ENCODE data around the gene SLC37A3.
"Not testable (repeated sequence)": the region's sequence is repeated elsewhere in the genome, so short reads cannot be mapped to it uniquely, and the experiment has no call there.

SLC37A3 gene

DNA sequence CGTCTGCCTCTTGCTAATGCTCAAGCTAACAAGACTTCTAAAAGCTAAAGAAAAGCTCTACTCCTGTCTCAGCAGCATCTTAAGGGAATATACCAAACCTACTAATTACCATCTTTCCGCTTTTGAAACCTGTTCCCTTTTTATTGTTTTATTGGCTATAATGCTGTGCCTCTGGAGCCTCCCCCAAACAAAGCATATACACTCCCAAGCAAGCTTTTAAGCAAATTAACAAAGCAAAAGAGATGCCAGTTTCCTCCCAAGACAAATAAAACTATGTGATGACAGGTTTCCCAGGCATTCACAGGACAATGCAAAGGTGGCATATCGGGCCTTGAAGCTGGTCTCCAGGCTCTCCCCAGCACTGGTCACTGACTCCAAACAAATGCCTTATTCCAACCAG lies 52.9 kb downstream of the SLC37A3 start:
- DNase-seq, result no peak

- DNase-seq, result no peak
These were observed 55.4 kb downstream of the SLC37A3 start for GRCh38 chr7:140342727-140343514.

DNA sequence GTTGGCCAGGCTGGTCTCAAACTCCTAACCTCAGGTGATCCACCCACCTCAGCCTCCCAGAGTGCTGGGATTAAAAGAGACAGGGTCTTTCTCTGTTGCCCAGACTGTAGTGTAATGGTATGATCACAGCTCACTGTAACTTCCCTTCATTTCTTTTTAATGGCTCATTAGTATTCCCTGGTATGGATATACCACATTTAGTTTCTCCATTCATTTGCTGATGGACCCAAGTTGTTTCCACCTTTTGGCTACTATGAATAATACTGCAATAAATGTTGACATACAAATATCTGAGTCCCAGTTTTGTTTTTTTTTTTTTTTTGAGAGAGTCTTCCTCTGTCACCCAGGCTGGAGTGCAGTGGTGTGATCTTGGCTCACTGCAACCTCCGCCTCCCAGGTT lies 59.4 kb downstream of the SLC37A3 start:
- not testable (repeated sequence) for DNase-seq

DNA sequence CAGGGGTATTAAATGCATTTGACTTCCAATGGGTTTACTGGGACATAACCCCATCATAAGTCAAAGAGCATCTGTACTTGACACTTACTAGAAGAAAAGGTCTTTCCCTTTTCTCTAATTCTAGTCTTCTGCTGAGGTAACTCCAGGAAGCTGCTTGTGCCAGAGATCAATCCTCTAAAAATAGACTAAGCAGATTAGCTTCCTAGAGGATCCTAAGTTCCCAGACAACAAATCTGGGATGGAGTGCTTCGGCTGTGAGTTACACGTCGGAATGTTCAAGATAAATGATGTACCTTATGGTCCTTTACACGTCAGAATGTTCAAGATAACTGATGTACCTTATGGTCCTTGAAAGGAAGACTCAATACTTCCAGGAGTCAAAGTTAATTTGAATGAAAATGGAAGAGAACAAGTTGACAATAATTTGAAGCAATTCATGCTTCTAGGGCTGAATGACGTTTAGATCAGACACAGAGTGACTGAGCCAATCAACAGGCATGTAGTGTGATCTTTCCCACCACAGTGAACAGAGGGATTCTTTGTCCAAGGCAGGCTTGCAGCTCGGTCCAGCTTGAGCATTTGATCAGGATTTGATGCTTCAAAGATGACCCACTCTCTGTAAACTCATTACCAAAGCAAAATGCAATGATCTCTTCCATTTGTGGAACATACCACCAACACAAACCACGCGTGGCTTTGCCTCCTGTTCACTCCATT lies 63.8 kb downstream of the SLC37A3 start:
- DNase-seq, result no peak

DNA sequence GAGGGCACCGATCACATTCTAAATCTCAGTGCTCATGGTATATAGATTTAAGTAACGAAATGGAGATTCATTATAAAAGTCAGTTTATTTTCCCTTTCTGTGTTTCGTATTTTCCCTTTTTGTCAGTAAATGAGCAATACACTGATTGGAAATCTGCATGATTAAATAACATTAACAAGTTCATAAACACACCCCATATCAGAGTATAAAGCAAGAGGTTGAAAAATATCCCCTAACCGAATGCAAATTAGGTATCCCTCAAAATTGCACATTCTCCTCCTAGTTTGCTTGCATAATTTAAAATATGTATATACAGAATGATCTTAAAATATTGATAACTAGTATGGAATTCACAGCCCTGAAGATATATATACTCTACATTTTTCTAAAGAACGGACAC lies 64.6 kb downstream of the SLC37A3 start:
- no peak for DNase-seq

DNA sequence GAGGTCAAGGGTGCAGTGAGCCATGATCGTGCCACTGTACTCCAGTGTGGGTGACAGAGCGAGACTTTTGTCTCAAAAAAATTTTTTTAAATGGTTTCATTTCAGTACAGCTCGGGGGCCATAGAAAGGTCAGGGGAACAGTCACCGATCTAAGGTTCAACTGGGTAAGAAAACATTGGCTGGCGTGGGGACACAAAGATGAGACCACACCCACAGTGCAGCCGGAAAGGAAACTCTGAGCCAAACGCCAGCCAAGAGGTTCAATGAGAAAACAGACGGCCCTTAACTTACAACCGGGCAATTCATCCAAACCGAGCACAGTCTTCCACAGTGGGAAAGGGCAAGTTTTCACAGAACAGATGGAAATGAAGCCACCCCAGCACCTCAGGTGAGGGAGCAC lies 65.1 kb downstream of the SLC37A3 start:
- DNase-seq, result no peak

- no peak for DNase-seq
These were observed 67.7 kb downstream of the SLC37A3 start for GRCh38 chr7:140330595-140330994.

GRCh38 chr7:140330128-140330527 lies 68.2 kb downstream of the SLC37A3 start:
- no peak for DNase-seq

- DNase-seq, result no peak
These were observed 71.1 kb downstream of the SLC37A3 start for GRCh38 chr7:140327261-140327661.

- peak; percentile 2 for DNase-seq
These were observed 72.0 kb downstream of the SLC37A3 start for GRCh38 chr7:140326116-140326928.

DNA sequence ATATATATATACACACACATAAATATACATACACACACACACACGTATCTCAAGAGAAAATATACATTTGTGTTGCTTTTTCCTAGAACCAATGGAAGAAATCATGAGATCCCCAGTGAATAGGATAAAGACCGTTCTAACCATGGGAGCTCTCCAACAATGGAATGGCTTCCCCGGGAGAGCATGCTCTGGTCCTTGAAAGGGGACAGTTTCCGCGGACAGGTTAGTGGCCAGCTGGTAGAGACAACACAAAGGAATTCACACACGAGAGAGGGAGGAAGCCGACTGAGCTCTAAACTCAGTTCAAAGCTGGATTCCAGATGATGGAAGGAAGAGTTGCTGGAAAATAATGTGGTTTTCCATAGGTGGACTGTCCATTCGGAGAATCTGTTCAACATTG lies 72.7 kb downstream of the SLC37A3 start:
- DNase-seq, result no peak

DNA sequence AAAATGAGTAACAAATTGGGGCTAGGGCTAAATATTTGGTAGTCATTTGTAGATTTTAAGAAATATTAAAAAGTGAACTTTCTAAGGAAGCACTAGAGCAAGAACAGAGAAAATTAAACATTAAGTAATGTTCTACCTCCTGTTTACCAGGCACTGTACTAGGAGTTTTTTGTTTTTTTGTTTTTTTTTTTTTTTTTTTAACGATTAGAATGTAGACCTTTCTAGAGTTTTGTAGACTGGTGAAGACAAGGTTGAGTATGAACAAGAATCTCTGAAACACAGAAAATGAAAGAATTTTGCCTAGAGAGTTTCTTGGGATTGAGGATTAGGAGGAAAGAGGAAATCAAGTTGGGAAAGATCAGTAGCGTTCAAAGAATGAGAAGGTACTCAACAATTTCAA lies 73.6 kb downstream of the SLC37A3 start:
- no peak for DNase-seq

DNA sequence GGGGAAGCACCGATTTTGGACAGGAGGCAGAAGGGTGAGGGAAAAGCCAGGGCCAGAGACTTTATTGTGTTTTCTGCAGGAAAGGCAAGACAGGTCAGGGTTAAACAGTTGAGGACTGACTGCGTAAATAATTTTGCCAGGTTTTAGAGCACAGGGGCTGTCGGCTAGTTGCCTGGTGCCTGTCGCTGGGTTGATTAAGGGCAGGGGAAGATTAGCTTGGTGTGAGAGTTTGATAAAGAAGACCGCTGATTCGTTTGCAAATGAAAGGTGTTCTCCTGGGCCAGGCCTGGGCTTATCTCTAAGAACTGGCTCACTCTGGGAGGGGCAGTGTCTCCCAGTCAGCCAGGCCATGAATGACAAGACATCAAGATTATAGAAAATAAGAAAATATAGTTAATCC lies 75.6 kb downstream of the SLC37A3 start:
- DNase-seq, result no peak

DNA sequence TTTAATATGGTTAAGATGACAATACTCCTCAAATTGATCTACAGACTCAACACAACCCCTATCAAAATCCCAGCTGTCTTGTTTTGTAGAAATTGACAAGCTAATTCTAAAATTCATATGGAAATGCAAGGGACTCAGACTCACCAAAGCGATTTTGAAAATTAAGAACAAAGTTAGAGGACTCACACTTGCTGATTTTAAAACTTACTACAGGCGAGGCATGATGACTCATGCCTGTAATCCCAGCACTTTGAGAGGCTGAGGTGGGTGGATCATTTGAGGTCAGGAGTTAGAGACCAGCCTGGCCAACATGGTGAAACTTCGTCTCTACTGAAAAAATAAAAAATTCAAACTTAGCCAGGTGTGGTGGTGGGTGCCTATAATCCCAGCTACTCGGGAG lies 78.3 kb downstream of the SLC37A3 start:
- DNase-seq, result not testable (repeated sequence)

DNA sequence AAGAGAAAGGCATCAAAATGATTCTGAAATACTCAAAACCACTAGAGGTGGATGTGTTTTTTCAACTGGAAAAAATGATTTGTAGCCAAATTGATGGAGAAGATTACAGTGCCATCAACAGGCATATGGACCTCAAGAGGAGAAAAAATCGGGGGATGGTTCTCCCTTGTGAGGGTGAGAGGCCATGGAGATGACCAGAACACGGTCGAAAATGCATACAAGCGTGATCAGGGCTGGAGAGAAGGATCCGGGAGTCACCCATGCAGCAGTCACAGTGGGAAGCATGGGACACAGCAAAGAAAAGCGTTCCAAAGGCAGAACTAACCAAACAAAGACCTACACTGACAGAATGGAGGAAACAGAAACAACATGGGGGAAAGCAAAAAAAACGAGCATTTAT lies 80.3 kb downstream of the SLC37A3 start:
- DNase-seq, result no peak

GRCh38 chr7:140317597-140317996 lies 80.7 kb downstream of the SLC37A3 start:
- DNase-seq, result no peak

- peak; percentile 47 for DNase-seq
These were observed 82.1 kb downstream of the SLC37A3 start for GRCh38 chr7:140316165-140316661.

DNA sequence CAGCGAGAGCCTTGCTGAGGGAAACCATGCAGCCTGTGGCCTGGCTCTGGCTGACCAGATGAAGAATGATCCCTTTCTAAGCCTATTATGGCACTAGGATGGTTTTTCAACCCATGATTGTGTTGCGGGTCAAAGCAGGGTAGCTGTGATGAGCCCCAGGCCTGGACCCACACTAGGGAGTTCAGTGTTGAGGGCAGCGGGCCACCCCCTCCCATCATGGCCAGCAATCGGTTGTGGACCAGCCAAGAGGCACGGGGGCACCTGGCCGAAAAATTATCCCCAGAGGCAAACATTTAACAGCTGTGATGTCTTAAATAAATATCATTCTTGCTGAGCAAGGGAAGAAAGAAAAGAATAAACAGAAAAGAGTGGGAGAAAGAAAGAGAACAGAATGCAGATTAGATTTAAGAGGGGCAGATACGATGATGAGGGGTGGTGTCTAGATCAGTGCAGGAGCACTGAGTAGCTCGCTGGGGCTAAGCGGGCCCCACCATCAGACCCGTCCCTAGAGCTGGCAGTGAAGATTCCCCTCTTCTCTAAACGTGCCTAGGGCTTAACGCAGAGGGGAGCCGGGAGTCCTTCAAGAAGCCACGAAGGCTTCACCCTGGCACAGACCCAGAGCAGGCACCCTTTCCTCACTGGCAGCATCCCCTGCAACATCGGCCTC lies 82.7 kb downstream of the SLC37A3 start:
- DNase-seq, result no peak

DNA sequence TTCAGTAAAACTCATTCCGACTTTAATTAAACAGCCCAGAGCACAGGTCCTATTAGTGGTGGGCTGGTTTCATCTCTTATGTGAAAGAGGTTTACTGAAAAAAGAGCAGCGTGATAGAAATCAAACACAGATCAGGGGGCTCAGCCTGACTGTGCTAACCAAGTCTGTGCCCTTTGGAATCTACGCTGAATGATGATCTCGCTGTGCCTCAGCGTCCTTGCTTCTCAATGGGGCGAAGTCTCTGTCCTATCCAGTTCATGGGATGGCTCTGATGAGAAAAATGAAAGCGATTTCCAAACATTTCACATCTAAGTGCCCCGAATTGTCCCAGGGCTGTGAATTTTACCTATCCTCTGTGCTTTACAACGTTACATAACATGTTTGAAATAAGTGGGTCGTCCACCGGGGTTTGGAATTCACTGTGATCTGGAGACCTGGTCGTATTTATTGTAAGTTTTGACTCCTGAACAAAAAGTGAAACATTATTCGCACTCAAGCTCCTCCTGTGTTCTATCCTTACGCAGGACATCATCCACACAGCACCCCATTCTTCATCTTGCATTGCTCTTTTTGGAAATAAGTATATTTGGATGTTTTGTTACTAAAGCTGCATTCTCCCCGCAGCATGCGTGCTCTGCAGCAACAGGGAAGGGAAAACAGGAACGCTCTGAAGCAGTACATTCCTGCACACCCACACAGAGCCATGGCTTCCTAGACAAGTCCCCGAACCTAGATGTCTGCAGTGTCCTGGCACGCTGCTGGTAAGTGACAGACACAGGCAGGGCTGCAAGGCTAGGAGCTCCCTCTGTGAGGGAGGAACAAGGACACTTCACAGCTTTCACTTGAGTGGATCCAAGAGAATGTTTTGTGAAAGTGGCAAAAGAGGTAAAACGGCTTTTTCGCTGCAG lies 83.5 kb downstream of the SLC37A3 start:
- no peak for DNase-seq

- no peak for DNase-seq
These were observed 86.0 kb downstream of the SLC37A3 start for GRCh38 chr7:140312141-140312846.

- DNase-seq, result not testable (repeated sequence)
These were observed 87.2 kb downstream of the SLC37A3 start for GRCh38 chr7:140311128-140311527.
